ENCODE results near the gene OTUD3. TPM values are rescaled to one million over a fixed set of nuclear protein-coding genes. Genes with fewer than 3 reads are reported as not detected.

The OTUD3 gene
- total RNA-seq, 4 donors from 2014 or later, result 1.9 to 5.0 (median 3.2) TPM

DNA sequence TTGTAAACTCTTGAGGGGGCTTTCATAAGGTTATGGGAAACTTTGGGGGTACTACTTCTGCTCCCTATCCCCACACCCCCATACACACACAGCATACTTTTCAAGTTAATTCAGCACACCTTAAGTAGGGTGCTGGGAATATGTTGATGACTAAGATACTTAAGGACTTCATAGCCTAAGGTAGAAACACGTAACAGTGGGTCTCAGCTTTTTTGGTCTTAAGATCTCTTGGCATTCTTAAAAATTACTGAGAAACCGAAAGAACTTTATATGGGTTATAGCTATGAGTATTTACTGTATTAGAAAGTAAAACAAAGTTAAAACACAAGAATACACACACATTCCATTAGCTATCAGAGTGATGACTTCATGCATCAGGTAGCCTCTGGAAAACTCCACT is 2.1 kb downstream of the OTUD3 start:
- Histone ChIP-seq H3K9me3 (no peaks in the 10 kb centered on the region), H3K4me1 (peaks cover 11 to 30% (median 19%) of the 10 kb centered on the region in 3 donors), H3K27me3 (no peaks in the 10 kb centered on the region), H3K27ac (no peak overlapping the region), H3K4me3 (no peak overlapping the region), H3K36me3 (peaks cover 0 to 13% (median 0%) of the 10 kb centered on the region in 3 donors)
- no peak for DNase-seq
- intact Hi-C loops (cut with DNase I), result no loop called here
- 36 to 56% methylated on average over 2 of the region's 2 CpGs for WGBS, 2 donors
- no peak for TF ChIP-seq CTCF (IDR thresholded peaks at IDR 0.05)
- TF ChIP-seq POLR2A (IDR thresholded peaks at IDR 0.05), result no peak

- intact Hi-C loops (cut with DNase I), result no loop called here
- H3K27me3 ChIP-seq, result no peaks in the 10 kb centered on the region
- H3K9me3 ChIP-seq, result no peaks in the 10 kb centered on the region
- no peak overlapping the region for H3K4me3 ChIP-seq
- H3K27ac ChIP-seq, result no peak overlapping the region
- H3K4me1 ChIP-seq, result peaks cover 11 to 30% (median 19%) of the 10 kb centered on the region in 3 donors
- 70 to 89% methylated on average over 2 of the region's 2 CpGs for WGBS, 2 donors
- peaks cover 0 to 21% (median 0%) of the 10 kb centered on the region in 3 donors for H3K36me3 ChIP-seq
- DNase-seq, result no peak
- TF ChIP-seq CTCF (IDR thresholded peaks at IDR 0.05), result no peak
- no peak for TF ChIP-seq POLR2A (IDR thresholded peaks at IDR 0.05)
Observed at GRCh38 chr1:19885821-19886220, 3.6 kb downstream of the OTUD3 start.

- Histone ChIP-seq H3K4me3 (no peak overlapping the region), H3K36me3 (peaks cover 0 to 44% (median 0%) of the 10 kb centered on the region in 3 donors), H3K4me1 (peaks cover 7 to 25% (median 13%) of the 10 kb centered on the region in 3 donors), H3K27me3 (no peaks in the 10 kb centered on the region), H3K9me3 (no peaks in the 10 kb centered on the region), H3K27ac (no peak overlapping the region)
- intact Hi-C loops (cut with DNase I), result no loop called here
- no peak for TF ChIP-seq CTCF (IDR thresholded peaks at IDR 0.05)
- WGBS, 2 donors, result 50 to 100% methylated on average over 1 of the region's 1 CpG
- DNase-seq, result no peak
Observed at GRCh38 chr1:19888112-19888511, 5.9 kb downstream of the OTUD3 start.

- Histone ChIP-seq H3K9me3 (no peaks in the 10 kb centered on the region), H3K27ac (no peak overlapping the region), H3K36me3 (peaks cover 0 to 58% (median 3%) of the 10 kb centered on the region in 3 donors), H3K4me3 (no peak overlapping the region), H3K27me3 (no peaks in the 10 kb centered on the region), H3K4me1 (peaks cover 0 to 10% (median 0%) of the 10 kb centered on the region in 3 donors)
- no peak for DNase-seq
- TF ChIP-seq CTCF (IDR thresholded peaks at IDR 0.05) (no peak), POLR2A (IDR thresholded peaks at IDR 0.05) (no peak)
- intact Hi-C loops (cut with DNase I), result no loop called here
Observed at GRCh38 chr1:19889656-19890055, 7.5 kb downstream of the OTUD3 start.

GRCh38 chr1:19892129-19892528 is 9.9 kb downstream of the OTUD3 start:
- peaks cover 0 to 81% (median 4%) of the 10 kb centered on the region in 3 donors for H3K36me3 ChIP-seq
- peaks cover 0 to 4% (median 0%) of the 10 kb centered on the region in 3 donors for H3K4me1 ChIP-seq
- TF ChIP-seq CTCF (IDR thresholded peaks at IDR 0.05), result no peak
- no peak for TF ChIP-seq POLR2A (IDR thresholded peaks at IDR 0.05)
- H3K9me3 ChIP-seq, result no peaks in the 10 kb centered on the region
- H3K27ac ChIP-seq, result no peak overlapping the region
- no peaks in the 10 kb centered on the region for H3K27me3 ChIP-seq
- WGBS, 2 donors, result 84 to 91% methylated on average over 3 of the region's 3 CpGs
- no peak overlapping the region for H3K4me3 ChIP-seq
- DNase-seq, result no peak
- intact Hi-C loops (cut with DNase I), result no loop called here

Measured in esophagus squamous epithelium (tissue), 5 donors.